Measurements from ENCODE around the gene CHST7. TPM values are rescaled to one million over a fixed set of nuclear protein-coding genes. Genes with fewer than 3 reads are reported as not detected.

The CHST7 gene
- total and polyA plus RNA-seq, 2 of the 8 experiments (the other 6 are each of a cell fraction or from before 2014, with no cell fraction given): 7.9 to 14.1 TPM

DNA sequence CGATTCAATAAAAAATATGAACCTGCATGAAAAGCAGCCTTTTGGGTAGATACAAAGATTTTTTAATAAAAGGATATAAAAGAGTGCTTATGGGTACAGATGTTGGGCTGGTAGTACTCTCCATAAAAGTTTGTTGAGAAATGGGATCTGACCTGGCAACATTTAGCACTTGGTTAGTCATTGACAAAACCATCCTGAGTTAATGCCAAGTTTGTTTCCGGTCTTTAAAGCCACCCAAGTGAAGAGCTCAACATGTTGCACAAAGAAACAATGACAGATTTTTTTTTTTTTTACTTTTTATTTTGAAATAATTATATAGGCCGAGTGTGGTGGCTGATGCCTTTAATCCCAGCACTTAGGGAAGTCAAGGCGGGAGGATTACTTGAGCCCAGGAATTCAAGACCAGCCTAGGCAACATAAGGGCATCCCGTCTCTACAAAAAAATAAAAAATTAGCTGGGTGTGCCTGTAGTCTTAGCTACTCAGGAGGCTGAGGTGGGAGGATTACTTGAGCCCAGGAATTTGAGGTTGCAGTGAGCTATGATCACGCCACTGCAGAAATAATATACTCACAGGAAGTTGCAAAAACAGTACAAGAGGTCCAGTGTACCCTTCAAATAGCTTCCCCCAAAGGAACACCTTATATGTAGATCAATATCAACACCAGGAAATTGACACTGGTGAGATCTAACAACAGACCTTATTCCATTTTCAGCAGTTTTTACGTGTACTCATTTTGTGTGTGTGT, 16.6 kb downstream of the CHST7 start:
- Histone ChIP-seq H2BK15ac (ENCODE audit: low read length) (no peak overlapping the region), H3K27ac (ENCODE audit: low read depth, low read length) (no peak overlapping the region), H3K56ac (replicated peaks; ENCODE audit: insufficient read length, low read depth, low read length) (no peak overlapping the region), H3K36me3 (ENCODE audit: control insufficient read depth in 2 of 4, insufficient read depth in 4 of 4, low read length in 3 of 4) (no peaks in the 10 kb centered on the region), H4K20me1 (replicated peaks in 1 of 2; ENCODE audit: control insufficient read depth in 1 of 2, insufficient read depth in 2 of 2, low read length in 2 of 2) (no peaks in the 10 kb centered on the region), H2AK5ac (ENCODE audit: low read depth, low read length) (no peak overlapping the region), H3K23ac (ENCODE audit: insufficient read length) (no peak overlapping the region), H3K23me2 (ENCODE audit: low read depth, low read length) (no peaks in the 10 kb centered on the region), H3K79me2 (ENCODE audit: control insufficient read depth in 1 of 2, insufficient read depth in 2 of 2, low read length in 2 of 2) (peaks cover 0 to 54% of the 10 kb centered on the region in 2 experiments; a peak in 2 of 4 replicates), H4K91ac (replicated peaks; ENCODE audit: insufficient read length, low read length) (no peak overlapping the region), H3K27me3 (replicated peaks in 1 of 4; ENCODE audit: control insufficient read depth in 3 of 4, extremely low read depth in 1 of 4, insufficient read depth in 3 of 4, low read length in 3 of 4) (no peaks in the 10 kb centered on the region), H3K4me3 (ENCODE audit: extremely low read depth in 1 of 4, insufficient read depth in 2 of 4, low read depth in 3 of 4, low read length in 4 of 4) (no peak overlapping the region), H4K5ac (ENCODE audit: insufficient read length, low read depth, low read length) (no peak overlapping the region), H3K14ac (ENCODE audit: insufficient read length) (no peak overlapping the region), H2BK20ac (ENCODE audit: low read length) (no peak overlapping the region), H3K9ac (replicated peaks in 1 of 4; ENCODE audit: extremely low read depth in 1 of 4, low read depth in 3 of 4, low read length in 3 of 4) (no peak overlapping the region), H3K4ac (replicated peaks; ENCODE audit: insufficient read length, low read depth, low read length) (no peak overlapping the region), H3K4me1 (replicated peaks in 1 of 4; ENCODE audit: control insufficient read depth in 3 of 4, insufficient read depth in 4 of 4, low read length in 3 of 4) (peaks cover 0 to 9% (median 4%) of the 10 kb centered on the region in 4 experiments; a peak in 3 of 7 replicates), H2BK120ac (replicated peaks; ENCODE audit: low read depth, low read length) (no peak overlapping the region), H2BK5ac (ENCODE audit: low read depth, low read length) (no peak overlapping the region), H3K79me1 (ENCODE audit: low read depth, low read length) (no peaks in the 10 kb centered on the region), H3K4me2 (ENCODE audit: insufficient read depth in 1 of 2, low read depth in 2 of 2, low read length in 2 of 2) (no peak overlapping the region), H3K9me3 (ENCODE audit: insufficient read depth in 2 of 2, low read depth in 1 of 2, low read length in 1 of 2) (no peaks in the 10 kb centered on the region), H2AFZ (ENCODE audit: low read length) (no peak overlapping the region), H2BK12ac (ENCODE audit: low read depth, low read length) (no peak overlapping the region), H4K8ac (ENCODE audit: extremely low read depth, insufficient read depth, low read length) (no peak overlapping the region), H3K18ac (ENCODE audit: extremely low read depth, low read length) (no peak overlapping the region)
- WGBS, 2 experiments (ENCODE audit: extremely low coverage in 1 of 2, insufficient coverage in 1 of 2, insufficient read length in 1 of 2, insufficient replicate concordance in 2 of 2, low coverage in 1 of 2, low lambda C conversion rate in 2 of 2, missing lambda C conversion rate in 1 of 2): 83% methylated on average over 5 of the region's 7 CpGs; no CpG with 5 or more reads in 1 of the 2 experiments
- CTCF ChIA-PET (ENCODE audit: partially characterized antibody): interaction anchor here (0.6 to 0.9 kb wide), 3 partner anchors 12 to 395 kb away, joined by 3 to 4 read pairs (median 3); no protein-coding TSS in a partner anchor
- no peak for DNase-seq (ENCODE audit: low read depth in 1 of 2, low spot score in 2 of 2)
- TF ChIP-seq NRF1 (IDR thresholded peaks at IDR 0.05; ENCODE audit: low read depth, low read length) (no peak), RBBP5 (IDR thresholded peaks at IDR 0.05; ENCODE audit: borderline replicate concordance, low read depth, low read length) (no peak), SP1 (IDR thresholded peaks at IDR 0.05; ENCODE audit: low read depth, low read length) (no peak), JUN (IDR thresholded peaks at IDR 0.05; ENCODE audit: low read depth, low read length) (no peak), GABPA (IDR thresholded peaks at IDR 0.05; ENCODE audit: borderline replicate concordance, insufficient read depth, low read length) (no peak), ATF2 (IDR thresholded peaks at IDR 0.05; ENCODE audit: low read length) (no peak), PHF8 (conservative IDR thresholded peaks at IDR 0.05; ENCODE audit: low read depth, low read length) (no peak)
- POLR2A ChIA-PET (ENCODE audit: partially characterized antibody): interaction anchor here (0.6 to 1.1 kb wide), 3 partner anchors 12 to 13 kb away, joined by 3 to 4 read pairs (median 3); no protein-coding TSS in a partner anchor
- no peak for FAIRE-seq

Data from H1 (cell line).